ENCODE data around the gene CDH23. TPM values are rescaled to one million over a fixed set of nuclear protein-coding genes. Genes with fewer than 3 reads are reported as not detected.
A peak's percentile ranks its signal among the peaks of the same experiment; 100 is the strongest.

The CDH23 gene
- total RNA-seq, 2 donors from 2014 or later, result 3.9 to 74.8 TPM

DNA sequence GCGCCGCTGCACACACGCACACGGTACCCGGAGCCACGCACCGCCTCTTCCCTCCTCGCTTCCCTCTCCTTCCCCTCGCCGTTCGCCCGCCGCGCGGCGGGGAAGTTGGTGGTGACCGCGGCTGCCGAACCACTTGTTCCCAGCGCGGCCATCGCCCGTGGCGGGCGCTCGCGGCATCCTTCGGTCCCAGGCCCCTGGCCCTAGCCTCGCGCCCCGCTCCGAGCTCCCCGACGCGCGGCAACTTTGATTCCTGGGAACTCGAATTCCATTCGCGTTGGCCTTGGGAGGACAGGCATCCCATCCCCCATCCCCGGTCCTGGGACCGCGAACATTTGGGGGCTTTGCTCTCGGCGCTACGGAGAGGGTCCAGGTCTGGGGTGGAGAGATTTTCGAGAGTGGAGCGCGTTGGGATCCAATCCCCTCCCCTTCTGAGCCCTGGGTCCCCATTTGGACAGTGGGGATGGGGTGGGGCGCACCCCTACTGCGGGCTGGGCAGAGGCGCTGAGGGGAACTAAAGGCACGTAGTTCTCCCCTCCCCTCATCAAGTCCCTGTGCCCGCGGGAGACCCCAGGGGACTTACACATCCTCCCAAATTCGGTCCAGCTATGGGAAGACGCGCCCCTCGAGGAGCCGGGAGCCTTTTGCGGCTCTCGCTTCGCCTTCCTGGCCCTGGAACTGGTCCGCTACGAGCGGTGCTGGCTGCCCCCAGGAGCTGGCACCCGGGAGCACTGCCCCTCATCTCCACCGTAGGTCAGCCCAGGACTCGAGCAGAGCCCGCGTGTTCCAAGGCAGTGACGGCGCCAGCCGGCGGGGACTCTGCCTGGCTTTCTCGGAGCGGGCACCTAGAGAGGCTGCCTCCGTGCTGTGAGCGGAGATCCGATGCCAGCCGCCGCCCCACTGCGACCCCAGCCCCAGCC, 834 bp downstream of the CDH23 start:
- peak overlapping the region in 1 of 2 donors; percentile 42 for H3K27ac ChIP-seq

DNA sequence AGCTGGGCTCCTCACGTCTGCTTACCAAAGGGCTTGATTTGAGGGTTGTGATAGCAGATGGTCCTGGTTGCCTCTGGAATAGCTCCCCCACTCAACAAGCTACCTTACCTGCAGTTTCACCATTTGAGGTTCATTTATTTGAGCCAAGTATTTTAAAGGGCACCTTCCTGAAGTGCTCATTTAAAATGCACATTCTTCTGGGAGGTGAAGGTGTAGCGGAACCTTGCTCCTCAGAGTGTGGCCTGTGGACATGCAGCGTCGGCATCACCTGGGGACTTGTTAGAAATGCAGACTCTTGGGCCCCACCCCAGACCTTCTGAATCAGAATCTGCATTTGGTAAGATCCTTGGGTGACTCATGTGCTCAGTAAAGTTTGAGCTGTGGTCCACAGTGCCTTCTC, 2.3 kb downstream of the CDH23 start:
- TF ChIP-seq, protein P1, sequence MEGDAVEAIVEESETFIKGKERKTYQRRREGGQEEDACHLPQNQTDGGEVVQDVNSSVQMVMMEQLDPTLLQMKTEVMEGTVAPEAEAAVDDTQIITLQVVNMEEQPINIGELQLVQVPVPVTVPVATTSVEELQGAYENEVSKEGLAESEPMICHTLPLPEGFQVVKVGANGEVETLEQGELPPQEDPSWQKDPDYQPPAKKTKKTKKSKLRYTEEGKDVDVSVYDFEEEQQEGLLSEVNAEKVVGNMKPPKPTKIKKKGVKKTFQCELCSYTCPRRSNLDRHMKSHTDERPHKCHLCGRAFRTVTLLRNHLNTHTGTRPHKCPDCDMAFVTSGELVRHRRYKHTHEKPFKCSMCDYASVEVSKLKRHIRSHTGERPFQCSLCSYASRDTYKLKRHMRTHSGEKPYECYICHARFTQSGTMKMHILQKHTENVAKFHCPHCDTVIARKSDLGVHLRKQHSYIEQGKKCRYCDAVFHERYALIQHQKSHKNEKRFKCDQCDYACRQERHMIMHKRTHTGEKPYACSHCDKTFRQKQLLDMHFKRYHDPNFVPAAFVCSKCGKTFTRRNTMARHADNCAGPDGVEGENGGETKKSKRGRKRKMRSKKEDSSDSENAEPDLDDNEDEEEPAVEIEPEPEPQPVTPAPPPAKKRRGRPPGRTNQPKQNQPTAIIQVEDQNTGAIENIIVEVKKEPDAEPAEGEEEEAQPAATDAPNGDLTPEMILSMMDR (IDR thresholded peaks at IDR 0.05), result no peak
- TF ChIP-seq POLR2A (IDR thresholded peaks at IDR 0.05), result no peak
- no peak for TF ChIP-seq POLR2AphosphoS5 (IDR thresholded peaks at IDR 0.05)
- no peaks in the 10 kb centered on the region for H3K4me1 ChIP-seq (replicated peaks)
- no peak for DNase-seq (ENCODE audit: low spot score)
- no peaks in the 10 kb centered on the region for H3K36me3 ChIP-seq
- WGBS, result 89% methylated on average over 4 of the region's 4 CpGs
- H3K27me3 ChIP-seq (replicated peaks; ENCODE audit: insufficient read depth), result peaks cover 2% of the 10 kb centered on the region
- no peaks in the 10 kb centered on the region for H3K9me3 ChIP-seq
- no peak overlapping the region for H3K4me3 ChIP-seq
- H3K27ac ChIP-seq, result no peak overlapping the region
- intact Hi-C loops (cut with DNase I), result loop anchor here (5.0 to 10.0 kb wide), 4 partner anchors 82 to 496 kb away; partner anchors contain the start of gene SLC29A3

More for the DNA sequence above, 834 bp downstream of the CDH23 start:
- TF ChIP-seq POLR2AphosphoS5 (IDR thresholded peaks at IDR 0.05) (no peak), POLR2A (IDR thresholded peaks at IDR 0.05) (no peak)
- TF ChIP-seq, protein P1 (IDR thresholded peaks at IDR 0.05), result no peak
- no peak for DNase-seq (ENCODE audit: low spot score)
- peak overlapping the region; percentile 43 to 53 for H3K4me3 ChIP-seq
- peaks cover 2% of the 10 kb centered on the region for H3K27me3 ChIP-seq (replicated peaks; ENCODE audit: insufficient read depth)
- no peaks in the 10 kb centered on the region for H3K4me1 ChIP-seq (replicated peaks)
- WGBS, result 2% methylated on average over 77 of the region's 82 CpGs
- no peaks in the 10 kb centered on the region for H3K9me3 ChIP-seq
- intact Hi-C loops (cut with DNase I), result loop anchor here (5.0 to 10.0 kb wide), 4 partner anchors 80 to 497 kb away; partner anchors contain the start of gene SLC29A3
- no peaks in the 10 kb centered on the region for H3K36me3 ChIP-seq

DNA sequence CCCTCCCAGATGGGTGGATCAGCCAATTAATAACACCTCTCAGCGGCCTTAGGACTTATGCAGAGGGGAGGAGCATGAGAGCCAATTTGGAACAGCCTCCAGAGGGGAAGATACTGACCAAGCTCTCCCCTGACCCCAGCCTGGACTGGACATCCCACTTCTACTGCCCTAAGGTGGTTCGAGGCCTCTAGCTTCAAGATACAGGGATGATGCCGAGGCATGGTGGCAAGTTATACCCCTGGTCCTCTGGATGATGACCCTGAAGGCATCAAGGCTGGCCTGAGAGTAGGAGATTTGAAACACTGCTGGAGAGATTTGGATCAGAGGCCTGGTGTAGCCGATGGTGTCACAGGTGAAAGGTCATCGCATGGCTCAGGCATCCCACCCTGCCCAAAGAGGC, 3.2 kb downstream of the CDH23 start:
- no peak for TF ChIP-seq POLR2AphosphoS5 (IDR thresholded peaks at IDR 0.05)
- TF ChIP-seq POLR2A (IDR thresholded peaks at IDR 0.05), result no peak
- TF ChIP-seq, protein P1 (IDR thresholded peaks at IDR 0.05), result no peak
- Histone ChIP-seq H3K4me3 (no peak overlapping the region), H3K27me3 (replicated peaks; ENCODE audit: insufficient read depth) (peaks cover 2% of the 10 kb centered on the region), H3K9me3 (no peaks in the 10 kb centered on the region), H3K36me3 (no peaks in the 10 kb centered on the region), H3K4me1 (replicated peaks) (no peaks in the 10 kb centered on the region), H3K27ac (no peak overlapping the region)
- 90% methylated on average over 5 of the region's 5 CpGs for WGBS
- no peak for DNase-seq (ENCODE audit: low spot score)
- intact Hi-C loops (cut with DNase I), result loop anchor here (5.0 to 10.0 kb wide), 4 partner anchors 83 to 495 kb away; partner anchors contain the start of gene SLC29A3

DNA sequence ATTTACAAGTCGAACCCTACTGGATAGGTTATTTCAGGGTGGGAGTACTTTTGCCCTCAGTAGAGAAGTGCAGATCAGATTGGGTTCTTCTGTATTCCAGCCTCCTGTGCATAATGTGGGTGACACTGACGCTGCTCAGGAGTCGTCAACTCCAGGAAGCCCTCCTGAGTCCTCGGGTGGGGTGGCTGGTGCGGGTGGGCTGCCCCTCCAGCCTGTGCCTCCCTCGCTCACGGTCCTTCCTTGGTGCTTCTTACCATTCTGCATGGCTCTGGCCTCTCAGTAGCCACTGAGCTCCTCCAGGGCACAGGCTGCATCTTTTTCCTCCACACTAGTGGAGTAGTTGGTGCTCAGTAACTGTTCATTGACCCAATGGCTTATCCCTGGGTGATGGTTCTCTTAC, 4.3 kb downstream of the CDH23 start:
- 88% methylated on average over 7 of the region's 7 CpGs for WGBS
- Histone ChIP-seq H3K27me3 (replicated peaks; ENCODE audit: insufficient read depth) (peaks cover 2% of the 10 kb centered on the region), H3K36me3 (no peaks in the 10 kb centered on the region)

More for the DNA sequence above, 4.3 kb downstream of the CDH23 start:
- Histone ChIP-seq H3K4me3 (no peak overlapping the region), H3K4me1 (replicated peaks) (no peaks in the 10 kb centered on the region), H3K9me3 (no peaks in the 10 kb centered on the region), H3K27ac (no peak overlapping the region)
- TF ChIP-seq POLR2A (IDR thresholded peaks at IDR 0.05), result no peak
- TF ChIP-seq, protein P1 (IDR thresholded peaks at IDR 0.05), result no peak
- intact Hi-C loops (cut with DNase I), result no loop called here
- no peak for DNase-seq (ENCODE audit: low spot score)
